HG02981 (cell line): Measurements from ENCODE around the gene GPAT2.
"Not testable (repeated sequence)": the region's sequence is repeated elsewhere in the genome, so short reads cannot be mapped to it uniquely, and the experiment has no call there.

Experiments
- ATAC-seq: cut with Tn5 transposase; IDR thresholded peaks from one replicate; pipeline ENCODE4 v1.9.1; 2021; ENCODE audit warnings: mild to moderate bottlenecking, moderate library complexity; ENCODE audit not compliant: unreplicated experiment

GPAT2 gene

GRCh38 chr2:96024336-96025193 is 10.2 kb downstream of the GPAT2 start:
- no peak for ATAC-seq

GRCh38 chr2:96023701-96024100 is 11.0 kb downstream of the GPAT2 start:
- not testable (repeated sequence) for ATAC-seq

GRCh38 chr2:96022701-96023447 is 11.8 kb downstream of the GPAT2 start:
- ATAC-seq: peak; percentile 71

GRCh38 chr2:96022126-96022525 is 12.6 kb downstream of the GPAT2 start:
- ATAC-seq: not testable (repeated sequence)

- ATAC-seq: not testable (repeated sequence)
Measured at GRCh38 chr2:96021142-96021541, 13.6 kb downstream of the GPAT2 start.

GRCh38 chr2:96019909-96020590 is 14.7 kb downstream of the GPAT2 start:
- ATAC-seq: not testable (repeated sequence)

- ATAC-seq: not testable (repeated sequence)
Measured at GRCh38 chr2:96016321-96016720, 18.4 kb downstream of the GPAT2 start.

GRCh38 chr2:96012792-96013264 is 21.9 kb downstream of the GPAT2 start:
- ATAC-seq: not testable (repeated sequence)

GRCh38 chr2:96012086-96012791 is 22.5 kb downstream of the GPAT2 start:
- ATAC-seq: not testable (repeated sequence)

GRCh38 chr2:96011129-96011455 is 23.6 kb downstream of the GPAT2 start:
- ATAC-seq: not testable (repeated sequence)

- peak; percentile 90 for ATAC-seq
Measured at GRCh38 chr2:96010320-96011128, 24.2 kb downstream of the GPAT2 start.

- peak; percentile 9 for ATAC-seq
Measured at GRCh38 chr2:96009833-96010232, 24.9 kb downstream of the GPAT2 start.

- ATAC-seq: not testable (repeated sequence)
Measured at GRCh38 chr2:96008051-96008450, 26.7 kb downstream of the GPAT2 start.

- not testable (repeated sequence) for ATAC-seq
Measured at GRCh38 chr2:96006248-96006647, 28.5 kb downstream of the GPAT2 start.

GRCh38 chr2:95992520-95993272 is 42.0 kb downstream of the GPAT2 start:
- ATAC-seq: peak; percentile 43

- peak; percentile 40 for ATAC-seq
Measured at GRCh38 chr2:95992102-95992501, 42.6 kb downstream of the GPAT2 start.

GRCh38 chr2:95991351-95992094 is 43.2 kb downstream of the GPAT2 start, which contains the start of gene ANKRD36C:
Gene ANKRD36C, minus strand, starts transcription at chr2:95991824. Its CDS starts 116 bp downstream, at chr2:95991708.
- peak; percentile 90 for ATAC-seq

GRCh38 chr2:95990884-95991283 is 43.8 kb downstream of the GPAT2 start:
- ATAC-seq: not testable (repeated sequence)
